ENCODE results near the gene FAM107B.

FAM107B gene

DNA sequence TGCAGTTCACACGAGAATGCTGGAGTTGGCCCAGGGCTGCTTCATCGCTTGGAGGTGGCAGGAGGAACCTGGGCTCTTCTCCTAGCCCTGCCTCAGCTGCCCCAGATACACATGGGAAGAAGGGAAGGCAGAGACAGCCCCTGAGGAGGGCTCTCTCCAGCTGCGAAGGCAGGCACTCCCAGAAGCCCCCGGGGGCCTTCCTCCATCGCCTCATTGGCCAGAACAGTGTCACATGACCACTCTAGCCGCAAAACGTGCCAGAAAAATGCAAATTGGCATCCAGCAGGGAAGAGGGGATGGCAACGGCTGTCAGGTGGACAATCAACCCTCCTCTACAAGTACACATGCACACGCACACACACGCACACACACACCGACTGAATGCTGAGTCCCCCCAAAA, 226.2 kb downstream of the FAM107B start:
- Histone ChIP-seq H3K4me1 (ENCODE audit: control insufficient read depth, insufficient read depth, low read length) (peaks cover 24% of the 10 kb centered on the region), H3K9ac (ENCODE audit: low read length) (no peak overlapping the region), H3K27me3 (replicated peaks; ENCODE audit: control insufficient read depth, insufficient read depth, low read length) (no peaks in the 10 kb centered on the region), H3K9me3 (ENCODE audit: control insufficient read depth, low read length) (no peaks in the 10 kb centered on the region), H3K36me3 (ENCODE audit: control insufficient read depth, insufficient read depth, low read length, severe bottlenecking) (no peaks in the 10 kb centered on the region), H3K4me3 (ENCODE audit: low read length) (no peak overlapping the region)
- DNase-seq (ENCODE audit: low read depth), result no peak

DNA sequence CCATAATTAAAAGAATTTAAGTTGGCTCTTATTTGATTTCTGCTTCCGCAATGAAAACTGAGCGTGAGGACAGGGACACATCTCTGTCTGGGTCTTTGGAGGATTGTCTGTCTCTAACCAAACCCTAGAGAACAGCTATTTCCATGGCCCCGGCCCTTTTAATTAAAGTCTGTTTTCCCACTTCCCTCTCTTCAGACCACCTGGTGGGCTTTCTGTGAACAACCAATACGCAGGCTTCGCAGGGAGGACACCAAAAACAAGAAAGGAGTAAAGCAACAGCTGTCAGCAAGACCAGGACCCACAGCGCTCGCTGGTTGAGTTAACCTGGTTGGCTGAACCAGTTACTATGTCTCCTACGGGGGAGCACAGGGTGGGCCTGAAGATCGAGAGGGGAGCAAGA, 226.9 kb downstream of the FAM107B start:
- no peak for DNase-seq (ENCODE audit: low read depth)
- Histone ChIP-seq H3K4me1 (ENCODE audit: control insufficient read depth, insufficient read depth, low read length) (peaks cover 24% of the 10 kb centered on the region), H3K9ac (ENCODE audit: low read length) (no peak overlapping the region)

DNA sequence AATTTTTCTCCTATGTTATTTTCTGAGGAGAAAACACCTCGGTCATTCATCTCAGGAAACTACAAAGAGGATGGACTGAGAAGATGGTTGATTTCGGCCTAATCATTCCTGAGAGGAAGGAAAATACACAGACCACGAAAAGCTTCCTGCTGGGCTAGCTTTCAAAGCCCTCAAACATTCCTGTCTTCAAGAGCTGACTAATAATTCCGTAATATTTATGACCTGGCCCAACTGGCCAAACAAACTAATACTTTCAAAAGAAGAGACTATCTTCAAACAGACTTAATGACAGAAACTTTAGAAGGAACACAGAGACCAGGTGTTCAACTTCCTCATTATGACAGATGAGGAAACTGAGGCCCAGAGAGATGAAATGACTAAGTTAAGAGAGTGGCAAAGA, 228.9 kb downstream of the FAM107B start:
- Histone ChIP-seq H3K36me3 (ENCODE audit: control insufficient read depth, insufficient read depth, low read length, severe bottlenecking) (no peaks in the 10 kb centered on the region), H3K9ac (ENCODE audit: low read length) (no peak overlapping the region), H3K27me3 (replicated peaks; ENCODE audit: control insufficient read depth, insufficient read depth, low read length) (no peaks in the 10 kb centered on the region), H3K4me3 (ENCODE audit: low read length) (no peak overlapping the region), H3K4me1 (ENCODE audit: control insufficient read depth, insufficient read depth, low read length) (peaks cover 24% of the 10 kb centered on the region), H3K9me3 (ENCODE audit: control insufficient read depth, low read length) (no peaks in the 10 kb centered on the region)
- DNase-seq (ENCODE audit: low read depth), result no peak

More for the DNA sequence above, 226.9 kb downstream of the FAM107B start:
- Histone ChIP-seq H3K4me3 (ENCODE audit: low read length) (no peak overlapping the region), H3K27me3 (replicated peaks; ENCODE audit: control insufficient read depth, insufficient read depth, low read length) (no peaks in the 10 kb centered on the region), H3K36me3 (ENCODE audit: control insufficient read depth, insufficient read depth, low read length, severe bottlenecking) (no peaks in the 10 kb centered on the region), H3K9me3 (ENCODE audit: control insufficient read depth, low read length) (no peaks in the 10 kb centered on the region)

DNA sequence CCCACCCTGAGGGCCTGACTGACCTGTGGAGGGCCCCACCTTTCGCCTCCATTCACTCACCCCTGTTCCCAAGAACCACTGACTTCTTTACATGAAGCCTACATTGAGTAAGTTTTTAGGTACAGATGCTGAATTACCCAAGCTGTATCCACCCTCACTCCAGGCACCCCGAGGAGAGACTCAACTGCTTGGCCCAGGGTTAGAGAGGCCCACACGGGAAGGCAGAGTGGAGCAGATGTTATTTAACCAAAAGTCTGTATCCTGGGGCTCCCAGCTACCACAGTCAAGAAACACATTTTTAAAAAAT, 230.8 kb downstream of the FAM107B start:
- no peaks in the 10 kb centered on the region for H3K36me3 ChIP-seq (ENCODE audit: control insufficient read depth, insufficient read depth, low read length, severe bottlenecking)

DNA sequence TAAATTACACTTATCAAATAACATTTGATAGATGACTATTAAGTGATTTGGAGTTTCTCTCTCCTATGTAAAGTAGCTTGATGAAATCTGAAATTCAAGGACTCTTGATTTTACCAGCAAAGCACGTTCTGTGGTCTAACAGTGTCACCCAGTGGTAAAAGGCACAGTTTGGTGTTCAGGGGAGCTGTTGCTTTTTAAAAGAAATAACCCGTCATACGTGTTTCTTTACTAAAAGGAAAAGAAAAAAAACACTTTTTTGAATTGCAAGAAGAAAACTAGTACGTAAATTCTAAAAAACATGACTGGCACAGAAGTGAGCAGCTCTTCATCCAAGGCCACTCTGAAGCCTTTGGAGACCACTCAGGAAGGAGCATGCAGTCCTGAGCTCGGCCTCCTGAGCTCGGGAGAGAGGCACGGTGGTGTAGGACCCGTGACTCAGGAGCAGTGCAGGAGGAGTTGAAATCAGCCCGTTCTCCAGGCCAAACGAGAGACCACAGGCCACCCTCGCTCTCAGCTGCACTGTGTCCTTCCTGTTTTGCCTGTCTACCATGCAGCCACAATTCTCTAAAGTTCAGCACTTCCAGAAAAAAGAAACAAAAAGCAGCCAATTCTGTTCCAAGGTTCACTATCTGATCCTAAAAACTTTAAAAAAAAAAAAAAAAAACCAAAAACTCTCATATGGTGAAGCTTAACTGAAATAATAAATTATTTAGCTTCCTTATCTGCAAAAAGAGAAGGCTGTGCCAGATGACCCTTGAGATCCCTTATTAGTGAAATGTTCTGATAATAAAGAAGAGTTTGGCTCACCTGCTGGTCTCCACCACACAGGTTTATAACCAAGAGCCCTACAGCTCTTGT, 231.4 kb downstream of the FAM107B start:
- Histone ChIP-seq H3K4me3 (ENCODE audit: low read length) (peak overlapping the region; percentile 57), H3K36me3 (ENCODE audit: control insufficient read depth, insufficient read depth, low read length, severe bottlenecking) (no peaks in the 10 kb centered on the region), H3K9ac (ENCODE audit: low read length) (peak overlapping the region; percentile 63), H3K9me3 (ENCODE audit: control insufficient read depth, low read length) (no peaks in the 10 kb centered on the region), H3K27me3 (replicated peaks; ENCODE audit: control insufficient read depth, insufficient read depth, low read length) (peaks cover 2% of the 10 kb centered on the region), H3K4me1 (ENCODE audit: control insufficient read depth, insufficient read depth, low read length) (peaks cover 9% of the 10 kb centered on the region)
- DNase-seq (ENCODE audit: low read depth), result no peak

More for the DNA sequence above, 230.8 kb downstream of the FAM107B start:
- Histone ChIP-seq H3K9ac (ENCODE audit: low read length) (no peak overlapping the region), H3K4me1 (ENCODE audit: control insufficient read depth, insufficient read depth, low read length) (peaks cover 14% of the 10 kb centered on the region), H3K4me3 (ENCODE audit: low read length) (no peak overlapping the region), H3K27me3 (replicated peaks; ENCODE audit: control insufficient read depth, insufficient read depth, low read length) (no peaks in the 10 kb centered on the region), H3K9me3 (ENCODE audit: control insufficient read depth, low read length) (no peaks in the 10 kb centered on the region)
- DNase-seq (ENCODE audit: low read depth), result no peak

DNA sequence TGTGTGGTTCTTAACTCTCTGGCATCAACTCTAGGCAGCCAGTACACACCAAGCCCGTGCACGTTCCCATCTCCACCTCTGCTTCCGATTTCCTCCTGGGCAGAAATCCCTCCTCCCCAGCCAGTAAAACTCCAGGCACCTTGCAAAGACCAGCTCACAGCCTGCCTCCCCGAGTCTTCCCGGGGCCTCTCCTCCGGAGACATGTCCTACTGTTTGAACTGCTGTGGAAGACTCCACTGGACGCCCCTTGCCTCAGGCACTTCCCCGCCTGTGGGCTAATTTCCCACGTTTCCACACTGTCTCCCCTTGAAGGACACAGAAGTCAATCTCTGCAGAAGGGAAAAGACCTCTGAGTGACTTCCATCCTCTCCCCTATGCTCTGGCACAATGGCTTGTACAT, 233.3 kb downstream of the FAM107B start:
- peaks cover 15% of the 10 kb centered on the region for H3K4me1 ChIP-seq (ENCODE audit: control insufficient read depth, insufficient read depth, low read length)
- H3K9me3 ChIP-seq (ENCODE audit: control insufficient read depth, low read length), result no peaks in the 10 kb centered on the region
- no peaks in the 10 kb centered on the region for H3K36me3 ChIP-seq (ENCODE audit: control insufficient read depth, insufficient read depth, low read length, severe bottlenecking)
- H3K27me3 ChIP-seq (replicated peaks; ENCODE audit: control insufficient read depth, insufficient read depth, low read length), result peaks cover 3% of the 10 kb centered on the region
- no peak for DNase-seq (ENCODE audit: low read depth)
- no peak overlapping the region for H3K9ac ChIP-seq (ENCODE audit: low read length)
- no peak overlapping the region for H3K4me3 ChIP-seq (ENCODE audit: low read length)

DNA sequence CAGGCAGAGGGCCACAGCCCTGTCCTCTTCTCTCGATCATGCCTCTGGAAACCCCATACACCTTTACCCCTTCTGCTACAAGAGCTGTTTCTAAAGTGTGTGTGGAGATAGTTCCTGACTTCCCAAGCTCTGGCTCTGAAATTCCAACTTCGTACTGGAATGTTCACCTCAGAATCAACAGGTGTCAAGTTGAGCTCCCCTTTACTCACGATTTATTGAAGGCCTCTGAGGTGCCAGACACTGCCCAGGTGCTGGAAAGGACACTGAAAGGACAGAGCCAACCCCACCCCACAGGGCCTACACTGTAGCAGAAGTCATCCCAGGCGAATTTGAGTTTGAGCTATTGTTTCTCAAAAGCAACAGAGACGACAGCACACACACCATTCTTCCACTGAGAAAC, 234.1 kb downstream of the FAM107B start:
- no peak overlapping the region for H3K9ac ChIP-seq (ENCODE audit: low read length)

DNA sequence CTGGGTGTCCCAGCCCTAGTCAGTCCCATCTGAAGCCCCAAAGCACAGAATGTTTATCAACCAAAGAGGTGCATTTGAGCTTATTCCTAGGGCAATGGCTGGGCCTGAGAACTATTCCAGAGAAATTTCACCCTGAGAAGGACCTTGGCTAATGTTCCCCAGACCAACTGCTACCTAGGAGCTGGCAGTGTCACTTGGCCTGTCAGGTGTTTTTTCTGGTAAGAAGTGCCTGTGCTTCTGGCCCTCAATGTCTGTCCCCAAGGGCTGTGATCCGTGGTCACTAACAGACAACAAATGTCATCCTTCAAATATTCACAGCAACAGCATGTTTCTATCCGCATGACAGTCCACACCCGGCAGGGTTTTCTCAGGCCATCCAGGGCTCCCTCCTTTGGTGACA, 234.6 kb downstream of the FAM107B start:
- DNase-seq (ENCODE audit: low read depth), result no peak
- peaks cover 3% of the 10 kb centered on the region for H3K27me3 ChIP-seq (replicated peaks; ENCODE audit: control insufficient read depth, insufficient read depth, low read length)
- no peaks in the 10 kb centered on the region for H3K9me3 ChIP-seq (ENCODE audit: control insufficient read depth, low read length)
- peaks cover 19% of the 10 kb centered on the region for H3K4me1 ChIP-seq (ENCODE audit: control insufficient read depth, insufficient read depth, low read length)
- no peak overlapping the region for H3K9ac ChIP-seq (ENCODE audit: low read length)
- H3K36me3 ChIP-seq (ENCODE audit: control insufficient read depth, insufficient read depth, low read length, severe bottlenecking), result no peaks in the 10 kb centered on the region
- H3K4me3 ChIP-seq (ENCODE audit: low read length), result no peak overlapping the region

More for the DNA sequence above, 234.1 kb downstream of the FAM107B start:
- Histone ChIP-seq H3K4me3 (ENCODE audit: low read length) (no peak overlapping the region), H3K36me3 (ENCODE audit: control insufficient read depth, insufficient read depth, low read length, severe bottlenecking) (no peaks in the 10 kb centered on the region), H3K27me3 (replicated peaks; ENCODE audit: control insufficient read depth, insufficient read depth, low read length) (peaks cover 3% of the 10 kb centered on the region), H3K9me3 (ENCODE audit: control insufficient read depth, low read length) (no peaks in the 10 kb centered on the region), H3K4me1 (ENCODE audit: control insufficient read depth, insufficient read depth, low read length) (peaks cover 19% of the 10 kb centered on the region)
- no peak for DNase-seq (ENCODE audit: low read depth)

DNA sequence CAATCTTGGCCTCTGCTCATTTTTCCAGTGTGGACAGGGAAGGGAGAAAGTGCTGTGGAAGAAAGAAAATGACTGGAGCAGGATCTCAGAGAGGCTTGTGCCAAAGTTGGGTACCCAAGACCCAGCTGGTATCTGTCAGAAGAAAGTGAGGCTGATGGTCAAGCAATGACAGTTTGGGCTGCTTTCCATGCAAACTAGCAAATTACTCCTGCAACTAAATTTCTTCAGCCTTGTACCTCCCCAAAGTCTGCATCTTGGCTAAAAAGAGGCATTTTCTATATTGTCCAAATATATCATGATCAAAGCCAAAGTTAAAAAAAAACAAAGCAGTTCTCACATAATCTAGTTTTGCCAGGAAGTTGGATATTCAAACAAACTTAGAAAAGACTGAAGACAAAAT, 235.5 kb downstream of the FAM107B start:
- no peak for DNase-seq (ENCODE audit: low read depth)
- H3K9ac ChIP-seq (ENCODE audit: low read length), result no peak overlapping the region
- H3K9me3 ChIP-seq (ENCODE audit: control insufficient read depth, low read length), result no peaks in the 10 kb centered on the region
- H3K4me1 ChIP-seq (ENCODE audit: control insufficient read depth, insufficient read depth, low read length), result peaks cover 19% of the 10 kb centered on the region
- peaks cover 3% of the 10 kb centered on the region for H3K27me3 ChIP-seq (replicated peaks; ENCODE audit: control insufficient read depth, insufficient read depth, low read length)
- no peak overlapping the region for H3K4me3 ChIP-seq (ENCODE audit: low read length)
- no peaks in the 10 kb centered on the region for H3K36me3 ChIP-seq (ENCODE audit: control insufficient read depth, insufficient read depth, low read length, severe bottlenecking)

DNA sequence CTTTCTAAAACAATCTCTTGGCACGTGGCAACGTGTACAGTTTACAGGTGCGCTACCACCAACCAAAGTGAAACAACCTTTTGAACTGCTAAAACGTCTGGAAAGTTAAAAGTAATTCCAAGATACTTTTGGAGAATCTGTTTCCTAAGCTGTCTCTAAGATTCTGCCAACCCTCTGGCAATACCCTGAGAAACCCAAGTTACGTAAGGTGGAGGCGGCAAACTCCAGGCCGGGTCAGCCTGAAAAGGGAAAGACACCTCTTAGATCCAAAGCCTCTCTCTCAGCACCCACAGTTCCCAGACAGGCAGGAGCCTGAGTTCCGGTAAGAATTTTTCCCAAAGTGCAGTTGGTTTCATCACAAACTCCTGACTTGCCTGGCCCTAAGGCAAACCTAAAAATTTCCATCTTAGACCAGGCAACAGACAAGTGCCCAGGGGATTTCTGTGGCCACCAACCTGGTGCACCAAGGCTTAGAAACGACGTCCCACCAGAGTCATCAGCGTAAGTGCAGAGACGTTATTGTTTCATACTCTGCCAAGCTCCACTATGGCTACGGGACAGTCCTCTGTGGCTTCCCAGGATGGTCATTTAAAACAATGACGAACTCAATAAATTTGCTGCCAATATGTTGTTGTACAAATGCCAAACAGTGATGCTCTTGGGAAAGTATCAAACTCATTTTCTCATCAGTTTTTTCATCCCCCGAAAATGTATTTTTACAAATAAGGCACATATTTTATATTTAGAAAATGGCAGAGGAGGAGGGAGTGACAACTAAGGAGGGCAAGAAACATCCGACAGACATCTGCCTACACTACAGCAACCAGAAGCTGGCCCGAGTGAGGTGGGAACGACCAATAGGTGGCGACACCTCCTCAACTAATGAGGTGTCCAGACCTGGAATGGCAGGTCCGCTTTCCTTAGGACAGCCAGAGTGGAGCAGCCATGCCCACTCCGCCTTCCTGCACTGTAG, 238.2 kb downstream of the FAM107B start:
- Histone ChIP-seq H3K36me3 (ENCODE audit: control insufficient read depth, insufficient read depth, low read length, severe bottlenecking) (no peaks in the 10 kb centered on the region), H3K9me3 (ENCODE audit: control insufficient read depth, low read length) (no peaks in the 10 kb centered on the region), H3K27me3 (replicated peaks; ENCODE audit: control insufficient read depth, insufficient read depth, low read length) (peaks cover 3% of the 10 kb centered on the region), H3K4me3 (ENCODE audit: low read length) (peak overlapping the region; percentile 7), H3K4me1 (ENCODE audit: control insufficient read depth, insufficient read depth, low read length) (peaks cover 14% of the 10 kb centered on the region), H3K9ac (ENCODE audit: low read length) (no peak overlapping the region)
- peak; percentile 74 for DNase-seq (ENCODE audit: low read depth)

DNA sequence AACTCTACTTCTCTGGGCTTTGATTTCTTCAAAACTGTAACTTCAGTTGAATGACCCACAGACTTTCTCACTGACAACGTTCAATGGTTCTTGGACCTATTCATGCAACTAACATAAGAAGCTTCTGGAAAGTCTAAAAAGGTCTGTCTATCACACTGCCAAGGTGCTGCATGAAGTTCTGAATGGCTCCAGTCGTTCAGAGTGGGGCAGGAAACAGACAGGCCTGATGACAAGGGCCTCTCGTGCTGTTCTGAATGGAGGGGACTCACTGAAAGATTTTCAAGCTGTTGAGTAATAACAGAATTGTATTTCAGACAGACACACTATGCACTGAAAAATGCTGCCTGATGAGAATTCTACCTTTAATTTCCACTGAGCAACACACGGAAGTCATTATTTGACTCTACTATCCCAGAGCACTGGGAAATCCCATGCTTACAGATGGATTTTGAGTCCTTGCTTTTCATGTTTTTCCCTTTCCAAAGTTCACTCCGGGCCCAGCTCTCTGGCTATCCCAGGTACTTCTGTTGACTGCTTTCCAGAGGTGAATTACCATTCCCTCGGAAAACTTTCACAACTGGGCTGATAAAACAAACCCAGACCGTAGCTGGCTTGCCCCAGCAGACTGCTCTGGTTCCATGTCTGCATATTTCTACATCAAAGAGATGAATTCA, 239.1 kb downstream of the FAM107B start:
- peaks cover 3% of the 10 kb centered on the region for H3K27me3 ChIP-seq (replicated peaks; ENCODE audit: control insufficient read depth, insufficient read depth, low read length)
- no peak for DNase-seq (ENCODE audit: low read depth)
- no peaks in the 10 kb centered on the region for H3K9me3 ChIP-seq (ENCODE audit: control insufficient read depth, low read length)
- no peak overlapping the region for H3K9ac ChIP-seq (ENCODE audit: low read length)
- no peak overlapping the region for H3K4me3 ChIP-seq (ENCODE audit: low read length)
- peaks cover 14% of the 10 kb centered on the region for H3K4me1 ChIP-seq (ENCODE audit: control insufficient read depth, insufficient read depth, low read length)
- H3K36me3 ChIP-seq (ENCODE audit: control insufficient read depth, insufficient read depth, low read length, severe bottlenecking), result no peaks in the 10 kb centered on the region

All from adipocyte (in vitro differentiated cells).